ENCODE results near the gene AIFM2.
"Not testable (repeated sequence)": the region's sequence is repeated elsewhere in the genome, so short reads cannot be mapped to it uniquely, and the experiment has no call there.

Gene AIFM2

DNA sequence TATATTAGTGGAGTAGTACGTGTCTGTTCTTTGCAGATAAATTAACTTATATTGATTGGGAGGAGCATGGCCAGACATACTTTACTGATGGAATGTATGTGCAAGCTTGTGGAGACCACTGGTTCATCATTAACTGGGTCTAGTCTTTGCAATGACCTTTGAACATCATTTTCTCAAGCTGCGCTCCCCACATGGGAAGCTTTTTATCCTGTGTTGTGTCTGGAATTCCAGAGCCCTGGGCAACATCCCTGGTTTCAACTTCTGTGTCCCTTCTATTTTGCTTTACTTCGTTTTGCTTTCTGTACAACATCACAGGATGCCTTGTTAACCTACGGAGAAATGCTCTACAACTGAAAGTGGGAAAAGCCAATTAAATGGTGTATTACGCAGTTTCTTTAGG is 41.7 kb downstream of the AIFM2 start:
- no peak for DNase-seq

DNA sequence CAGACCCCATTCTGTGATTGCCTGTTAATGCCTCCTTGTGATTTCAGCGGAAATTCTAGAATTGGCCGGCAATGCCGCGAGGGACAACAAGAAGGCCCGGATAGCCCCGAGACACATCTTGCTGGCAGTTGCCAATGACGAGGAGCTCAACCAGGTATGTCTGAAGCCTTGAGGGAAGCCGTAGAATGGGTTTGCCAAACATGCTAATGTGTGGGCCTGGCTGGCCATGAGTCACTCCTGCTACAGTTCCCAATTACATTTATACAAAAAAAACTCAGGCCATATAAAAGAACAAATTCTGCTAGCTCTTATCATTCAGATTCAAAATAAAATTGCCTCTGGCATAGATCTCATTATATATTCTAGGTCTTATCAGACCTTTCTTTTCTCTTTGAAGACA is 42.6 kb downstream of the AIFM2 start:
- no peak for DNase-seq

DNA sequence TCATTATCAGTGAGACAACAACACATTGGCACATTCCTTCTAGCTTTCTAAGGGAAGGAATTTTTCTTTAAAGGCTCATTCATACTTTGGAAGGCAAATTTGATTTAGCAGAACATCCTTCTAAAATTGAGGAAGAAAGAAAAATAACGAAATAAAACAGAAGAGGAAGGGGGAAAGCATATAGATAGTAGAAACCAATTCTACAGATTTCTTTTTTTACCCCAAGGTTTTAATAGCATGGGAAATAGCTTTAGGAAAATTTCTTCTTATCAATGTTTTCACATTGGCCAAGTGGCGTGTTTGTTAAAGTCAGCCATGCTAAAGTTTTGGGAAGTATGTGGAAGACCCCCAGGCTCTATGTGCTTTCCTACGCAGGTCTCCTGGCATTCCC is 44.3 kb downstream of the AIFM2 start:
- no peak for DNase-seq

DNA sequence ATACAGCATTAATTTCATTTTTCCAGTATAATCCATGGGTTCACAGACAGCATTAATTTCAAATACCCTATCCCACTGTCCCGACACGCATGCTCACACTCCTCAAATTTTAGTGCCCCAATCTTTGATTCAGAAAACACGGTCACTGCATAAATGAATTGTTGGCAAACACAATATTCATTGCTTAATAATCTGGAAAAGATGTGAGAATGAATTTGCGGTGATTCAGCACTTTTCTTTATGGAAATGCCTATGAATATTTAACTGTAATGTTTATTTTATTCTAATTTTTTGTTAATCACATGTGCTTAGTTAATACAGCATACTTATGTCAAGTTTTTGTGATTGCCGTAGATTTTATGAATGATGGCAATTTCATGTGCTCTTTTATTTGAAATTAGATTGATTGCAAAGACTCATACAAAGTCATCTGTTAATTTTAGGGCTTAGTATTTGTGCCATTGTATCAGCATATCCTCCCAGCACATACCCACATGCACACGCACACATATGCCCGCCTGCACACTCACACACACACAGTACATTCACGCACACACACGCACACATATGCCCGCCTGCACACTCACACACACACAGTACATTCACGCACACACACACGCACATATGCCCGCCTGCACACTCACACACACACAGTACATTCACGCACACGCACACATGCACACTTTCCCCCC is 44.9 kb downstream of the AIFM2 start:
- DNase-seq = no peak

DNA sequence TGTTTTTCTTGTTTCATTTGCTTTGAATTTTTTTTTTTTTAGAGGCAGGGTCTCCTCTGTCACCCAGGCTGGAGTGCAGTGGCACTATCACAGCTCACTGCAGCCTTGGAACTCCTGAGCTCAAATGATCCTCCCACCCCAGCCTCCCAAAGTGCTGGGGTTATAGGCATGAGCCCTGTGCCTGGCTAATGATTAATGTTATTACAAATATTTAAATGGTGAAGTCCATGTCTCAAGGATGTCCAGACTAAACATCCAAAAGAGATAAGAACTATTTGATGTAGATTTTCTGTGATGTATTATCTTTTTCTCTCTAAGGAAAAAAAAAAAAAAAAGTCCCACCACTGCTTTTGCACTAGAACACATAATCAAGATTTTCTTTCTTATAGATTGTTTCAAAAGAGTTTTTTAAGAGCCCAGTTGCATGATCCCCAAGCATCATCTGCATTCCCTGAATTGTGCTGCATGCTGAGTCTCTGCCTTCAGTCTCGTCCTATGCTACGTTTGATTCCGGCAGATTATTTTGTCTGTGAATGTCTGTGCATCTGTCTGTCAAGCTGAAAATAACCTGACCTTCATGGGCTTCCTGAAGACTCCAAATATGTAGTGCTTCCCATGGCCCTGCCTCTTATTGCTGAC is 46.5 kb downstream of the AIFM2 start:
- no peak for DNase-seq

DNA sequence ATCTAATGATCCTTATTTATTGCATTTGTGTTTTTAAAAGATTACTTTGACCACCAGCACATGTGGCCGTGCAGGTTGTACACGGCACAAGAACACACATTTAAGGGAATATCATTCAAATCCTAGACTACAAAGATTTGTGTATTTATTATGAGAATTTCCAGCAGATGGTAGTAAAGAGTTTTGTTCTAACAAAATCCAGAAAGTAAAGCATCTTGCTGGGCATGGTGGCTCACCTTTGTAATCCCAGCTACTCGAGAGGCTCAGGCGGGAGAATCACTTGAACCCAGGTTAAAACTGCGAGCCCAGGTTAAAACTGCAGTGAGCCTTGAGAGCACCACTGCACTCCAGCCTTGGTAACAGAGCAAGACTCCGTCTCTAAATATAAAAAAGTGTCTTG is 48.4 kb downstream of the AIFM2 start:
- DNase-seq = no peak

DNA sequence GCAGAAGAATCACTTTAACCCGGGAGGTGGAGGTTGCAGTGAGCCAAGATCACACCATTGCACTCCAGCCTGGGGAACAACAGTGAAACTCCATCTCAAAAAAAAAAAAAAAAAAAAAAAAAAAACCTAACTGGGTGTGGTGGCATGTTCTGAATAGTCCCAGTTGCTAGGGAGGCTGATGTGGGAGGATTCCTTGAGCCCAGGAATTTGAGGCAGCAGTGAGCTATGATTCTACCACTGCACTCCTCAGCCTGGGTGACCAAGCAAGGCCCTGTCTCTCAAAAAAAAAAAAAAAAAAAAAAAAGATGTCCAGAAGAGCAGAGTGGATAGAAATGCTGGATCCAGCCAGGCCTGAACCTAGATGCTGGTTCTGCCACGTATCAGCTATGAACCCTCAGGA is 51.8 kb downstream of the AIFM2 start:
- not testable (repeated sequence) for DNase-seq

DNA sequence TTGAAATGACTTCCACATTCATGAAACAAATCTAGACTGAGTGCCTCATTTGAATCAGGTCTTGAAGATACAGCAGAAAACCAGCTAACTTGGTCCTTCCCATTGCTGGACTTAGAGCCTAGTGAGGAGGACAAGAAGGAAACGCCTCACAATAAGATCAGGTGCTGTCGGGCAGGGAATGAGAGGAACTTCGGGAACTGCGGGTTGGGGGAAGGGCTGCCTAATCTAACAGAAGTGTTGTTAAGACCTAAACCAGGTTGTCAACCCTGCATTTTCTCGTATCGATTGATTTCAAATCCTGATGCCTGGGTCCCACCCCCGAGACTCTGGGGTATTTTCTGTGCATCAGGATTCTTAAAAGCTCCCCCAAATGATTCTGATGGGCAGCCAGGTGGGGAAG is 53.7 kb downstream of the AIFM2 start:
- no peak for DNase-seq

DNA sequence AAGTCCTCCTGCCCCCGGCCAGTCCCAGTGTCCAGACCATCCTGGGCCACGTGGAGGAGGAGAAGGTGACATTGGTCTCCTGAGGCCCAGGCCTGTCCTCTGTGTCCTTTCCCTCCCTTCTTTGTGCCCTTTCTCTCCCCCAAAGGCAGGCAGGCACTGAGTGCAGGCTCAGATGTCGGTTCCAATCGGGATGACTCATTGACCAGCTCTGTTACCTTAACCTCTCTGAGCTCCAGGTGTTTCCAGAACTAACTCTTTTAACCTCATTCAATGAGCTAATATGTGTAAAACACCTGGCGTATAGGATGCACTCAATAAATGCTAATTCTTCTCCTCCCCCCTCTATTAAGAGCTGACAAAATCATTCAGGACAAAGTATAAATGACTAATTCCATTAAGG is 54.3 kb downstream of the AIFM2 start:
- no peak for DNase-seq

DNA sequence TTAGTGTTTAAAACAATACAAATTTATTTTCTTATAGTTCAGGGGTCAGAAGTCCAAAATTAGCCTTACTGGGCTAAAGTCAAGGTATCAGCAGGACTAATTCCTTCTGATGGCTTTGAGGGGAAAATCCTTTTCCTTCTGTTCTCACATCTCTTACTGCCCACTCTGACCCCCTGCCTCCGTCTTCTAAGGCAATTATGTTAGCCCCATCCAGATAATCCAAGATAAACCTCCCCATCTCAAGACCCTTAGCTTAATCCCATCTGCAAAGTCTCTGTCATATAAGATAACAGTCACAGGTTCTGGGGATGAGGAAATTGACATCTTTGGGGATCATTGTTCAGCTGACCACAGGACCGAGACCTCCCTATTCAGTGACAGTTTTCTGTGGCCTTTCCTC is 57.7 kb downstream of the AIFM2 start:
- no peak for DNase-seq

DNA sequence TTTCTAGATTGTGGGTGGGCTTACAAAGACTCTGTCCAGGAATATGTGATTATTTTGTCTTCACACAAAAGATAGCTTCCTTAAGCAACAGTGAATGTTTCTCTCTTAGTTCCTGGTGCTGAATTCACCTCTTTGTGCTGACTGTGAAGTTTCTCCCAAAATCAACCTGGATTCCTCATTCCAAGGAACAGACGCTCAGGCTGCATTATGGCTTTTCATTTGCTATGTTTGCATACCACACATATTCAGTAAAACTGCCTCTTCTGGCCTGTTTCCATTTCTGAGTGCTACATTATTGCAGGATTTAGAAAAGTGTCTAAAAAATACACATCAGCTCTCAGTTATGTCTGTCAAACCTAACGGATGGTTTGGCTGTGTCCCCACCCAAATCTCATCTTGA is 58.5 kb downstream of the AIFM2 start:
- no peak for DNase-seq

DNA sequence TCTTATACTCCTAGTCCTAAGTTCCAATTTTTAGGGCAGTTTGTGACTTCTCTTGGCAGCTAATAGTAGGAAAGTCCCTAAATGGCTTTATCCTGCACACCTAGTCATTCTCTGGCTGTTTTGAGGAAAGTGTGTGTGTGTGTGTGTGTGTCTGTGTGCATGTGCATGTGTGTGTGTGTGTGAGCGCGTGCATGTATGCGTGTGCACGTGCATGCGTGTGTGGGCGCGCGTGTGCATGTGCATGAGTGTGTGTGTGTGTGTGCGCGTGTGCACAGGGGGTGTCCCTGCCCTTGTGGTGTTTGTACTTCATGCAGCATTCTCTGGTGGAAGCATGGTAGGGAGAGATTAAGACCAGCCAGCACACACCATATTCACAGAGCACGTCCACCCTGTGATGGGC is 61.8 kb downstream of the AIFM2 start:
- DNase-seq = no peak

DNA sequence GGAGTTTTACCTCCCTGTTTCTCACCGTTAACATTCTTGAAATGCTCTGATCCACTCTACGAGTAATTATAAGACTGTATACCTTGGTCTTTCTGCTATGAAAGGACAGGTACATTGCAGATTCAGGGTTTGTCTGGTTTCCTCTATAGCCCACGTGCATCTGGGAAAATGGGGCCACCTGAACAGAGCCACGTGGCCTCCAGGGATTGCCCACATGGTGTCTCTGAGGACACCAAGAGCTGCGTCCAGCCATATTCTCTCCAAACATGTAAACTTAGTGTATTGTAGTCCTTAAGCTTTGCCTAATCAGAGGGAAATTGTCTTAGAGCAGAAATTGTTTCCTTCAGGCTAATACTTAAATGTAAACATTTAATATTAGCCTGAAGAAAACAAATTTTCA is 63.3 kb downstream of the AIFM2 start:
- DNase-seq = no peak

DNA sequence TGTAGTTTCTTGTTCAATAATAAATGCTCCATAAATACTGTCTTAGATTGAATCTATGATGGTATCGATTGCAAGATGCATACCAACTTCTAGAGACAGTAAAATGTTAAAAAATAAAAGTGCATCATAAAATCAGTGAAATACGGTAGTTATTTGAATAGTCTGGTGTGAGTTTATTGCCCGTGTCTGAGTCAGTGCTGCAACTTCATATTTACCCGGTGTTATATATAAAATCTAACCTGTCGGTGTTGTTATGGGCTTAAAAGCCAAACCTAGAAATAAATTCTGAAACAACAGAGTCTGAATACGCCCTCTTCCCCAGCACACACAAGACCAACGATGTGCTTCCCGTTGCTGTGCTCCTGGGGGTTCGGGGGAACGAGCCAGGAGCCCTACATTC is 63.7 kb downstream of the AIFM2 start:
- no peak for DNase-seq

DNA sequence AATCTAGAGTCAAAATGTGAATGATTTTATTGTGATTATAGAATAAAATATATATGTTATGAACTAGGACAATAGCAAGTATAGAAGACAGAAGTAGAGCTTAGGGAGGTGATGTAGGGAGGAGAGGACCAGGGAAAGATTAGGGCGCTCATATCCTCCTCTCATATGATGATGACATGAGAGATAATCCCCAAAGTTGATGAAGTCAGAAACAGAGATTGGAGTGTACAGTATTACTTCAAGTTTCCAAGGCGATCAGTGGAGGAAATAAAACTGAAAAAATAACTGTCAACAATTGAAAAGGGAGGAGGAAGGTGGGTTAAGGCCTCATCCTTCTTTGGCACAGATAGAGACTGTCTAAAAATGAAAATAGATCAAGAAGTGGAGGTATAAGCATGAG is 65.0 kb downstream of the AIFM2 start:
- no peak for DNase-seq

DNA sequence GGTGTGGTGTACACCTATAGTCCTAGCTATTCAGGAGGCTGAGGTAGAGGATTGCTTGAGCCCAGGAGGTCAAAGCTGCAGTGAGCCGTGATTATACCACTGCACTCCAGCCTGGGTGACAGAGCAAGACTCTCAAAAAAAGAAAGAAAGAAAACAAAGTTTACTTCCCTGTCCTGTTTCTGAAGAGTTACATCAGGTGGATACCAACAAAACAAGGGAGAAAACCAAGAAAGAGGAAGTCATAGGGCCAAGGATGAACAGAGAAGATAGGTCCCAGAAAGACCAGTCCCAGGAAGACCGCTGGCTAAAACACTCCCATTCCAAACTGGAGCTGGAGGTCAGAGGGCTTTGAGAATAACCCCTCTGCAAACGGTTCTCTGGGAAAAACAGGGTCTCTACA is 66.4 kb downstream of the AIFM2 start:
- no peak for DNase-seq

DNA sequence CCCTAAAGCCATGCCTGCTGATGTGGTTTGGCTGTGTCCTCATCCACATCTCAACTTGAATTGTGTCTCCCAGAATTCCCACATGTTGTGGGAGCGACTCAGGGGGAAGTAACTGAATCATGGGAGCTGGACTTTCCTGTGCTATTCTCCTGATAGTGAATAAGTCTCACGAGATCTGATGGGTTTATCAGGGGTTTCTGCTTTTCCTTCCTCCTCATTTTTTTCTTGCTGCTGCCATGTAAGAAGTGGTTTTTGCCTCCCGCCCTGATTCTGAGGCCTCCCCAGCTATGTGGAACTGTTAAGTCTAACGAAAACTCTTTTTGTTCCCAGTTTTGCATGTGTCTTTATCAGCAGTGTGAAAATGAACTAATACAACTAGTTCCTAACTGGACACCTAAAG is 68.1 kb downstream of the AIFM2 start:
- no peak for DNase-seq

DNA sequence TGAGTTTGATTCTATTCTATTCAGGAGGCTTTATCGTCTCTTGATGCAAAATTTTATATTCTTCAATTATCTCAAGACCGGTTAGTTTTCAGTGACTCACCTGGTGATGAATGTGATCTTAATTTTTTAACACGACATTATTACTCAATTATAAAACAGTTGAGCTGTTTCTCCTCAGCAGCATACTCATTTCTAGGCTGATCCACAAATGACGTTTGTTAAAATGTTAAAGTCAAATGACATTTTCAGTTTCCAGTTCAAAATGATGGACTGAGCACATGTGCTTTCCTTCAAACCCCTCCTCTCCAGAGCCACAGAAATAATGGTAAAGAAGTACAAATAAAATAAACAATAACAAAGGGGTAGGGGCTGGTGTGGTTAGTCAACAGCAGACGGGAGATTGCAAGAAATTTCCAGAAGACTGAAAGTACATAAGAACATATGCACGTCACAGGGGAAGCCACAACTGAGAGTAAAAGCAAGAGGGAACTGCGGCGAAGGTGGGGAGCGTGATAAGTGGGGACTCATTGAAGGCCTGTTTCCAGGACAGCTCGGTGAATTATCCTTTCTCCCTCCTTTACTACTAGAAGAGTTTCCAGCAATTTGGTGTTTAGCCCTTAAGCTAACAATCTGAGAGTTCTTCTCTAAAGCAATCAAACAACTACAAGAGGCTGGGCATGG is 69.1 kb downstream of the AIFM2 start:
- DNase-seq = peak in 1 of 3 experiments; percentile 22

Data from NCI-H1417 (cell line).